Activated naive CD4-positive, alpha-beta T cell treated with anti-CD3 and anti-CD28 coated beads for 36 hours (primary cell): Measurements from ENCODE around the gene POLE. TPM values are rescaled to one million over a fixed set of nuclear protein-coding genes. Genes with fewer than 3 reads are reported as not detected.

ENCODE experiments used
- CTCF ChIA-PET: fragments of 350-600 bp; sonication (Branson Sonifier 250); formaldehyde crosslinking; loops from one replicate; lab custom pipeline; 2021; ENCODE audit warnings: antibody characterized with exemption; lab: Charles Lee
- DNase-seq: peaks from one replicate; pipeline ENCODE4 v3.0.0-alpha.2; 2020
- H3K27ac Mint-ChIP-seq: one replicate; pipeline ENCODE4 v1.8.0; 2021; ENCODE audit warnings: mild to moderate bottlenecking, mixed read lengths
- H3K27me3 Mint-ChIP-seq: one replicate; pipeline ENCODE4 v1.8.0; 2021; ENCODE audit warnings: low read depth, mixed read lengths
- H3K36me3 Mint-ChIP-seq: one replicate; pipeline ENCODE4 v1.8.0; 2021; ENCODE audit warnings: low read depth, mixed read lengths
- H3K4me1 Mint-ChIP-seq: one replicate; pipeline ENCODE4 v1.8.0; 2021; ENCODE audit warnings: low read depth, mixed read lengths
- H3K4me3 Mint-ChIP-seq: one replicate; pipeline ENCODE4 v1.8.0; 2021; ENCODE audit warnings: mild to moderate bottlenecking, moderate library complexity, mixed read lengths
- H3K9me3 Mint-ChIP-seq: one replicate; pipeline ENCODE4 v1.8.0; 2021; ENCODE audit warnings: mixed read lengths
- intact Hi-C: fragments of 100-400 bp; cut with micrococcal nuclease; formaldehyde crosslinking; loops from one replicate; pipeline ENCODE4 v1.15.1; 2023
- total RNA-seq, 2 experiments: library from RNA; stranded (reverse); gene quantifications; one replicate each; pipeline ENCODE4 v1.2.3, GENCODE V29; 2021

The POLE gene
- total RNA-seq, 2 experiments from 2014 or later = 118 to 121 TPM

GRCh38 chr12:132639956-132640520 is 47.1 kb downstream of the POLE start:
- no peaks in the 10 kb centered on the region for H3K4me1 Mint-ChIP-seq
- peaks cover 45% of the 10 kb centered on the region for H3K36me3 Mint-ChIP-seq
- DNase-seq = no peak
- intact Hi-C loops = no loop called here
- no peaks in the 10 kb centered on the region for H3K9me3 Mint-ChIP-seq
- H3K27ac Mint-ChIP-seq = no peak overlapping the region
- CTCF ChIA-PET = interaction anchor here (0.6 kb wide), 2 partner anchors 54 to 97 kb away, joined by 3 to 4 read pairs; no protein-coding TSS in a partner anchor
- no peak overlapping the region for H3K4me3 Mint-ChIP-seq
- H3K27me3 Mint-ChIP-seq = no peaks in the 10 kb centered on the region

GRCh38 chr12:132638541-132639408 is 48.4 kb downstream of the POLE start:
- DNase-seq = no peak
- no peaks in the 10 kb centered on the region for H3K4me1 Mint-ChIP-seq
- CTCF ChIA-PET = interaction anchor here (0.7 to 1.6 kb wide), 3 partner anchors 9 to 24 kb away, joined by 4 to 7 read pairs (median 4); no protein-coding TSS in a partner anchor
- peaks cover 52% of the 10 kb centered on the region for H3K36me3 Mint-ChIP-seq
- no peaks in the 10 kb centered on the region for H3K27me3 Mint-ChIP-seq
- intact Hi-C loops = loop anchor here (1.0 kb wide), 1 partner anchor 38 kb away; no protein-coding TSS in a partner anchor
- no peak overlapping the region for H3K4me3 Mint-ChIP-seq
- H3K27ac Mint-ChIP-seq = no peak overlapping the region
- H3K9me3 Mint-ChIP-seq = no peaks in the 10 kb centered on the region

GRCh38 chr12:132637811-132638210 is 49.3 kb downstream of the POLE start:
- Mint-ChIP-seq H3K9me3 (no peaks in the 10 kb centered on the region), H3K27ac (no peak overlapping the region), H3K4me1 (no peaks in the 10 kb centered on the region), H3K4me3 (no peak overlapping the region), H3K27me3 (no peaks in the 10 kb centered on the region), H3K36me3 (peaks cover 51% of the 10 kb centered on the region)
- intact Hi-C loops = loop anchor here (1.0 kb wide), 1 partner anchor 38 kb away; no protein-coding TSS in a partner anchor
- DNase-seq = no peak
- CTCF ChIA-PET = interaction anchor here (1.1 to 1.6 kb wide), 2 partner anchors 19 to 23 kb away, joined by 4 to 7 read pairs; no protein-coding TSS in a partner anchor

- no peak for DNase-seq
- intact Hi-C loops = no loop called here
- CTCF ChIA-PET = no interaction called here
- Mint-ChIP-seq H3K9me3 (no peaks in the 10 kb centered on the region), H3K27ac (no peak overlapping the region), H3K36me3 (peaks cover 58% of the 10 kb centered on the region), H3K4me3 (no peak overlapping the region), H3K27me3 (no peaks in the 10 kb centered on the region), H3K4me1 (no peaks in the 10 kb centered on the region)
These were observed 51.8 kb downstream of the POLE start for GRCh38 chr12:132635076-132635955.

- H3K4me1 Mint-ChIP-seq = no peaks in the 10 kb centered on the region
- H3K27me3 Mint-ChIP-seq = no peaks in the 10 kb centered on the region
- no peak for DNase-seq
- H3K36me3 Mint-ChIP-seq = peaks cover 59% of the 10 kb centered on the region
- no peak overlapping the region for H3K4me3 Mint-ChIP-seq
- CTCF ChIA-PET = no interaction called here
- intact Hi-C loops = no loop called here
- no peak overlapping the region for H3K27ac Mint-ChIP-seq
- H3K9me3 Mint-ChIP-seq = no peaks in the 10 kb centered on the region
These were observed 52.6 kb downstream of the POLE start for GRCh38 chr12:132634411-132634990.

GRCh38 chr12:132633901-132634300 is 53.2 kb downstream of the POLE start:
- H3K4me3 Mint-ChIP-seq = no peak overlapping the region
- H3K4me1 Mint-ChIP-seq = no peaks in the 10 kb centered on the region
- H3K9me3 Mint-ChIP-seq = no peaks in the 10 kb centered on the region
- DNase-seq = no peak
- CTCF ChIA-PET = no interaction called here
- peaks cover 58% of the 10 kb centered on the region for H3K36me3 Mint-ChIP-seq
- no peaks in the 10 kb centered on the region for H3K27me3 Mint-ChIP-seq
- intact Hi-C loops = no loop called here
- no peak overlapping the region for H3K27ac Mint-ChIP-seq

- CTCF ChIA-PET = interaction anchor here (2.8 kb wide), 1 partner anchor 18 kb away, joined by 6 read pairs; no protein-coding TSS in a partner anchor
- peaks cover 56% of the 10 kb centered on the region for H3K36me3 Mint-ChIP-seq
- no peak for DNase-seq
- no peak overlapping the region for H3K4me3 Mint-ChIP-seq
- H3K27me3 Mint-ChIP-seq = no peaks in the 10 kb centered on the region
- H3K27ac Mint-ChIP-seq = no peak overlapping the region
- no peaks in the 10 kb centered on the region for H3K4me1 Mint-ChIP-seq
- intact Hi-C loops = no loop called here
- no peaks in the 10 kb centered on the region for H3K9me3 Mint-ChIP-seq
These were observed 53.7 kb downstream of the POLE start for GRCh38 chr12:132633398-132633797.

GRCh38 chr12:132632521-132633228 is 54.5 kb downstream of the POLE start:
- H3K27me3 Mint-ChIP-seq = no peaks in the 10 kb centered on the region
- DNase-seq = no peak
- intact Hi-C loops = no loop called here
- no peak overlapping the region for H3K4me3 Mint-ChIP-seq
- CTCF ChIA-PET = interaction anchor here (2.8 kb wide), 1 partner anchor 18 kb away, joined by 6 read pairs; no protein-coding TSS in a partner anchor
- no peaks in the 10 kb centered on the region for H3K9me3 Mint-ChIP-seq
- H3K36me3 Mint-ChIP-seq = peaks cover 56% of the 10 kb centered on the region
- no peaks in the 10 kb centered on the region for H3K4me1 Mint-ChIP-seq
- H3K27ac Mint-ChIP-seq = no peak overlapping the region

- no peaks in the 10 kb centered on the region for H3K9me3 Mint-ChIP-seq
- H3K4me3 Mint-ChIP-seq = no peak overlapping the region
- H3K36me3 Mint-ChIP-seq = peaks cover 57% of the 10 kb centered on the region
- CTCF ChIA-PET = interaction anchor here (2.8 kb wide), 1 partner anchor 17 kb away, joined by 6 read pairs; no protein-coding TSS in a partner anchor
- no peak overlapping the region for H3K27ac Mint-ChIP-seq
- intact Hi-C loops = no loop called here
- no peaks in the 10 kb centered on the region for H3K4me1 Mint-ChIP-seq
- no peaks in the 10 kb centered on the region for H3K27me3 Mint-ChIP-seq
- no peak for DNase-seq
These were observed 55.5 kb downstream of the POLE start for GRCh38 chr12:132631666-132632065.

GRCh38 chr12:132630672-132631071 is 56.5 kb downstream of the POLE start:
- DNase-seq = no peak
- no peaks in the 10 kb centered on the region for H3K27me3 Mint-ChIP-seq
- no peaks in the 10 kb centered on the region for H3K9me3 Mint-ChIP-seq
- intact Hi-C loops = no loop called here
- peaks cover 51% of the 10 kb centered on the region for H3K36me3 Mint-ChIP-seq
- H3K4me1 Mint-ChIP-seq = no peaks in the 10 kb centered on the region
- H3K27ac Mint-ChIP-seq = no peak overlapping the region
- H3K4me3 Mint-ChIP-seq = no peak overlapping the region
- CTCF ChIA-PET = interaction anchor here (1.7 to 2.8 kb wide), 2 partner anchors 8 to 16 kb away, joined by 4 to 6 read pairs; no protein-coding TSS in a partner anchor

- Mint-ChIP-seq H3K4me1 (no peaks in the 10 kb centered on the region), H3K27me3 (no peaks in the 10 kb centered on the region), H3K36me3 (peaks cover 43% of the 10 kb centered on the region), H3K27ac (no peak overlapping the region), H3K4me3 (no peak overlapping the region), H3K9me3 (no peaks in the 10 kb centered on the region)
- CTCF ChIA-PET = interaction anchor here (1.7 kb wide), 1 partner anchor 9 kb away, joined by 4 read pairs; no protein-coding TSS in a partner anchor
- no peak for DNase-seq
- intact Hi-C loops = no loop called here
These were observed 57.8 kb downstream of the POLE start for GRCh38 chr12:132629330-132629729.
